GM12878 (cell line): ENCODE results near the gene THAP5. TPM values are rescaled to one million over a fixed set of nuclear protein-coding genes. Genes with fewer than 3 reads are reported as not detected.

Experiments
- ATF3 ChIP-seq: IDR thresholded peaks from 2 replicates; pipeline ENCODE4 v1.6.1; 2011; ENCODE audit warnings: low read depth, mild to moderate bottlenecking, low read length, moderate library complexity, borderline replicate concordance; ENCODE audit errors: extremely low read depth
- CREB1 ChIP-seq: IDR thresholded peaks from 2 replicates; pipeline ENCODE4 v1.6.1; 2012; ENCODE audit warnings: low read depth, mild to moderate bottlenecking, inconsistent platforms
- HDGF ChIP-seq: fragments of 450-650 bp; IDR thresholded peaks from 2 replicates; pipeline ENCODE4 v1.6.1; 2016; ENCODE audit warnings: antibody characterized with exemption
- MTA2 ChIP-seq: fragments of 450-650 bp; IDR thresholded peaks from 2 replicates; pipeline ENCODE4 v1.6.1; 2016; ENCODE audit warnings: low read depth, mild to moderate bottlenecking, moderate library complexity
- SKIL ChIP-seq: fragments of 450-650 bp; IDR thresholded peaks from 2 replicates; pipeline ENCODE4 v1.6.1; 2017; ENCODE audit warnings: mild to moderate bottlenecking, low read depth, inconsistent platforms; ENCODE audit not compliant: poor library complexity, severe bottlenecking
- ZNF687 ChIP-seq: fragments of 450-650 bp; IDR thresholded peaks from 2 replicates; pipeline ENCODE4 v1.6.1; 2017; ENCODE audit warnings: mild to moderate bottlenecking, moderate library complexity
- polyA plus RNA-seq, 11 experiments: library from polyadenylated mRNA; depleted of rRNA in 4 of 11; unstranded in 6 of 11; stranded (reverse) in 5 of 11; fragments of >200 nt; fragmentation: Nextera tagmentation in 4 of 11; fragmentation: Illumina TruSeq in 1 of 11; extraction: Ambion mirVana in 4 of 11; extraction: Trizol in 1 of 11; gene quantifications; 1 replicate in 1 of 11; 2 replicates in 10 of 11; pipeline versions ENCODE4 v1.2.1 to v1.2.3, GENCODE V29; 2011 to 2016; ENCODE audit warnings: inconsistent platforms in 2 of 11, missing spikeins in 2 of 11, low read depth in 1 of 11
- total RNA-seq, 4 experiments: library from RNA; depleted of rRNA in 3 of 4; stranded (reverse); fragments of >200 nt in 3 of 4; fragmentation: Illumina TruSeq in 1 of 4; extraction: Trizol in 1 of 4; gene quantifications; 2 replicates each; pipeline versions ENCODE4 v1.2.1 to v1.2.3, GENCODE V29; 2013 to 2021

The THAP5 gene
- total and polyA plus RNA-seq, 10 of the 15 experiments (the other 5 are each of a cell fraction or from before 2014, with no cell fraction given), result 13.0 to 47.7 (median 24.2) TPM

GRCh38 chr7:108568801-108569380 is 615 bp downstream of the THAP5 start (continued):
- peak; percentile 12 for TF ChIP-seq SKIL
- TF ChIP-seq ATF3, result no peak
- no peak for TF ChIP-seq ZNF687
- TF ChIP-seq MTA2, result no peak
- TF ChIP-seq HDGF, result no peak
- TF ChIP-seq CREB1, result no peak
